AML-193 (cell line): Measurements from ENCODE around the gene SLC22A9.

ENCODE experiments used
- DNase-seq, 2 experiments: peaks; one replicate each; lab custom pipeline; 2025; lab: John Stamatoyannopoulos, UW

Gene SLC22A9

DNA sequence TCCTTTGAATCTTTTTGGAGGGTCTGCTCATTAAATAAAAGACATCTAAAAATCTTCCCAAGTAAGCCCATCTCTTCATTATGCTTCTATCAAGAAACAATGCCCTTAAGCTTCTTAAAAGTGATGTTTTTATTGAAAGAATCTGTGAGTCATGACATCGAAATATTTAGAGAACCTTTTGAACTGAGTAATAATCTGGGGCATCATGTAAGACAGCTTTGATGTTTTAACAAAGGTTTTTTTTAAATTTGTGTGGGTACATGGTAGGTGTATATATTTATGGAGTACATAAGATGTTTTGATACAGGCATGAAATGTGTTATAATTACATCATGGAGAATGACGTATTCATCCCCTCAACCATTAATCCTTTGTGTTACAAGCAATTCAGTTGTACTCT, 74.6 kb downstream of the SLC22A9 start:
- DNase-seq = no peak

GRCh38 chr11:63445118-63445517, 75.5 kb downstream of the SLC22A9 start:
- no peak for DNase-seq

DNA sequence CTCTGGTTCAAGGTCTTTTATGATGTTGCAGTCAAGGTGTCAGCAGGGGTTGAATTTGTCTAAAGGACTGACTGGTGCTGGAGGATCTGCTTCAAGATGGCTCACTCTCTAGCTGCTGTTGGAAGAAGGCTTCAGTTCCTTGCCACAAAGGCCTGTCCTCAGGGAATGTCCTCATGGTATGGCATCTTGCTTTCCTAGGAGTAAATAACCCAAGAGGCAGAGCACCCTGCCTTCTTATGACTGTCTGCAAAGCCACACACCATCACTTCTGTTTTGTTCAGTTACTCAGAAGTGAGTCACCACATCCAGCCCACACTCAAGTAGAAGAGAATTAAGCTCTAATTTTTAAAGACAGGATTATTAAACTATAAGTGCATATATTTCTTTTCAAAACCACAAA, 76.1 kb downstream of the SLC22A9 start:
- no peak for DNase-seq

- DNase-seq = no peak
These were observed 79.1 kb downstream of the SLC22A9 start for GRCh38 chr11:63448646-63449045.

DNA sequence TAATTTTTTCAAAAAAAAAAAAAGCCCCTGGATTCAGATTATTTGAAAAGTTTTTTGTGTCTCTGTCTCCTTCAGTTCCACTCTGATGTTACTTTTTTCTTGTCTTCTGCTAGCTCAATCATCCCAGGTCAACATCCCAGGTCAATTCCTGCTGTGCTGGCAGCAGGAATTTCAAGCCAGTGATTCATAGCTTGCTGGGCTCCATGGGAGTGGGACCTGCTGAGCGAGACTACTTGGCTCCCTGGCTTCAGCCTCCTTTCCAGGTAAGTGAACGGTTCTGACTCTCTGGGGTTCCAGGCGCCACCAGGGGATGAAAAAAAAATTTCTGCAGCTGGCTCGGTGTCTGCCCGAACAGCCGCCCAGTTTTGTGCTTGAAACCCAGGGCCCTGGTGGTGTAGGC, 90.0 kb downstream of the SLC22A9 start:
- DNase-seq = no peak
